Subcutaneous abdominal adipose tissue (tissue), 5 donors: ENCODE data around the gene DTD1.
"Not testable (repeated sequence)": the region's sequence is repeated elsewhere in the genome, so short reads cannot be mapped to it uniquely, and the experiment has no call there.

Experiments
- H3K27ac ChIP-seq: one replicate; pipeline ENCODE4 v1.7.0; 2013; ENCODE audit warnings: low read depth, mild to moderate bottlenecking, inconsistent platforms, low read length, moderate library complexity
- H3K27me3 ChIP-seq, 5 donors: one replicate each; pipeline ENCODE4 v1.7.0; 2013; ENCODE audit warnings: low read length in 5 of 5, inconsistent platforms in 1 of 5; ENCODE audit not compliant: control insufficient read depth in 5 of 5, insufficient read depth in 4 of 5
- H3K36me3 ChIP-seq, 5 donors: one replicate each; pipeline ENCODE4 v1.7.0; 2013; ENCODE audit warnings: low read length in 5 of 5; ENCODE audit not compliant: control insufficient read depth in 5 of 5, insufficient read depth in 5 of 5
- H3K4me1 ChIP-seq, 5 donors: one replicate each; pipeline ENCODE4 v1.7.0; 2013; ENCODE audit warnings: low read length in 5 of 5, mild to moderate bottlenecking in 3 of 5, moderate library complexity in 1 of 5; ENCODE audit not compliant: control insufficient read depth in 5 of 5, insufficient read depth in 5 of 5
- H3K4me3 ChIP-seq, 5 donors: one replicate each; pipeline ENCODE4 v1.7.0; 2013; ENCODE audit warnings: low read length in 5 of 5, low read depth in 1 of 5
- H3K9ac ChIP-seq, 5 donors: one replicate each; pipeline ENCODE4 v1.7.0; 2013; ENCODE audit warnings: low read length in 5 of 5, mild to moderate bottlenecking in 4 of 5, moderate library complexity in 3 of 5
- H3K9me3 ChIP-seq, 5 donors: one replicate each; pipeline ENCODE4 v1.7.0; 2013; ENCODE audit warnings: low read length in 5 of 5; ENCODE audit not compliant: control insufficient read depth in 5 of 5
- donor health status: healthy.
- donor health status: healthy.
- donor health status: healthy.
- donor health status: healthy.
- donor health status: healthy.

Gene DTD1

DNA sequence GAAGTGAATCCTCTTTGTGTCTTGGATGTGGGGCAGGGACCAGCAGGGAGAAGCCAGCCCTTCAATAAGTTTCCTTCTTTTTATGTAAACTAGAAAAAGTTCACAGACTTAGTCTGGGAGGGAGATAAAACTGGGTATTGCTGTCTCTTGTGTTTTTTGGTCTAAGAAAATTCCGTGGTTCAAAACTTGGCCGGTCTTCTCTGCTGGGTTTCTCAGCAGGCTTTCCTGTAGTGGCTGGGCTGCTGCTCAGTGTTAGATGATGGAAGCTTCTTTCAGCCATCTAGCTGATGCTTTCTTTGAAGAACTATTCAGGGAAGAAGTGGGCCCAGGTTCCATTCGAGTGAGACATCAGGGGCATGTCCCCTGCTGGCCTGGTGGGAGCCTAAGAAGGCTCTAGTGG is 155.0 kb downstream of the DTD1 start:
- no peak overlapping the region for H3K27ac ChIP-seq
- no peaks in the 10 kb centered on the region for H3K27me3 ChIP-seq
- H3K9me3 ChIP-seq = no peaks in the 10 kb centered on the region
- no peak overlapping the region for H3K9ac ChIP-seq
- peaks cover 0 to 21% (median 12%) of the 10 kb centered on the region in 5 donors for H3K36me3 ChIP-seq
- H3K4me1 ChIP-seq = peaks cover 0 to 10% (median 3%) of the 10 kb centered on the region in 5 donors
- H3K4me3 ChIP-seq = no peak overlapping the region

DNA sequence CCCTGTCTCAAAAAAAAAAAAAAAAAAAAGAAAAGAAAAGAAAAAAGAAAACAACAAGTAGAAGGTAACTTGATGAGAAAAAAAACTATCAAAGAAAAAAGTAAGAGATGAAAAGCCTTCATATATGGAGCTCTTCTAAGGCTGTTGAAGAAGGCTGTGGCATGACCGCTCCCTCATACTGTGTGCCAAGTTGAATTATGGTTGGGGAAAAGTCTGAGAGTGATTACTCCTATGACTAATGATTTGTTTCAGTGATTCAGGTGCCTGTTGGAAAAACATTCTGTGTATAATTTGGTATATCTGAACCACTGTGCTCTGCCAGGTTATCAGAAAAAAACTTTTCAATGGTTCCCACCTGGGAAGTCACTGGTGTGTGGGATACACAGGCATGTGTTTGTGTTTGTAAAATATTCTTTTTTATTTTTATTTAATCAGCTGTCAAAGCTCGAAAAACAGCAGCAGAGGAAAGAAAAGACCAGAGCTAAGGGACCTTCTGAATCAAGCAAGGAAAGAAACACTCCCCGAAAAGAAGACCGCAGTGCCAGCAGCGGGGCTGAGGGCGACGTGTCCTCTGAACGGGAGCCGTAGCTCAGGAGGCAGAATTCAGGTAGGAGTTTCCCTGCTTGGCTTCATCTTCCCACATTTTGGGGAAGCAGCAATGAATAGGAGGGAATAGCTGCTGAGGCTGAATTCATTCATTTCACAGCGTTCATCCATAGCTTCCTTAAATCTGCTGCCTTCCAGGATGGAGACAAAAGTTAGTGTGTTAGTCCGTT is 156.0 kb downstream of the DTD1 start:
- H3K9ac ChIP-seq = no peak overlapping the region
- H3K27ac ChIP-seq = no peak overlapping the region
- H3K4me3 ChIP-seq = no peak overlapping the region
- peaks cover 0 to 21% (median 12%) of the 10 kb centered on the region in 5 donors for H3K36me3 ChIP-seq
- no peaks in the 10 kb centered on the region for H3K27me3 ChIP-seq
- H3K9me3 ChIP-seq = no peaks in the 10 kb centered on the region
- peaks cover 0 to 10% (median 0%) of the 10 kb centered on the region in 5 donors for H3K4me1 ChIP-seq

GRCh38 chr20:18747090-18747489 is 159.2 kb downstream of the DTD1 start:
- Histone ChIP-seq H3K27ac (no peak overlapping the region), H3K9me3 (no peaks in the 10 kb centered on the region), H3K4me1 (no peaks in the 10 kb centered on the region), H3K9ac (no peak overlapping the region), H3K36me3 (peaks cover 0 to 21% (median 13%) of the 10 kb centered on the region in 5 donors), H3K4me3 (no peak overlapping the region), H3K27me3 (no peaks in the 10 kb centered on the region)

DNA sequence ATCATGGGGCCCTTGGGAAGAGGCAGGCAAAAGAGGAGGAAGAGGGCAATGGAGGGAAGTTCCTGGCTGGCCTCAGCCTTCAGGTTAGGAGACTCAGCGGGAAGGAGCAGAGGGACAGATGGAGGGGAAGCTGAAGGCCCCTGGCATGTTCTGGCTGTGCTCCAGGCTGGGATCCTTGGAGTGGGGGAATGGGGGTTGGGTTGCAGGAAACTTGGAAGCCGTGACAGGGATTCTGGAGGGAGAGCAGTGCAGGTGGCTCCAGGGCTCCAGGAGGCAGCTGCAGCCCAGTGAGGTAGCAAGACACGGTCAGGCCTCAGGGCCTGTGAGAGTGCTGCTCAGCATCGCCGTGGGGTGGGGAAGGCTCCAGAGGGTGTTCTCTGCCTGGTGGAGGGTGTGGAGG is 161.1 kb downstream of the DTD1 start:
- no peak overlapping the region for H3K27ac ChIP-seq
- H3K27me3 ChIP-seq = no peaks in the 10 kb centered on the region
- H3K9ac ChIP-seq = no peak overlapping the region
- peaks cover 0 to 20% (median 11%) of the 10 kb centered on the region in 5 donors for H3K36me3 ChIP-seq
- H3K4me1 ChIP-seq = no peaks in the 10 kb centered on the region
- H3K9me3 ChIP-seq = no peaks in the 10 kb centered on the region
- H3K4me3 ChIP-seq = no peak overlapping the region

DNA sequence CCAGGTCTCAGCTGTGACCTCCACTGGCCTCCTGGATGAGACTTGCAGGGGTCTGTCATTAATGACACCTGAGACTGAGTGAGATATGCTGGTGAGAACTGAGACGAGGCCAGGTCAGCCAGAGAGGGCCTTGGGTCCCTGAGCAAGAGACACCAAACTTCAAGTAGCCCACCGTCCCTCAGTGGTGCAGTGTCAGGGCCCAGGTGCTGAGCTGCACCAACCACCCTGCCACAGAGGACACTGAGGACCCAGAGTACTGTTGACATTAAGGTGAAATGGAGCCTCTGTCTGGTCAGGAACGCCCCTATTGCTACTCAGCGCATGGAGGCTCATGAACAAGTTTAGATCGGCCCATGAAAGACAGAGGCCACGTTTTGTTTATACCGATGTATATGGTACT is 161.7 kb downstream of the DTD1 start:
- no peaks in the 10 kb centered on the region for H3K4me1 ChIP-seq
- no peak overlapping the region for H3K4me3 ChIP-seq
- H3K27me3 ChIP-seq = no peaks in the 10 kb centered on the region
- H3K9me3 ChIP-seq = no peaks in the 10 kb centered on the region
- no peak overlapping the region for H3K9ac ChIP-seq
- H3K27ac ChIP-seq = no peak overlapping the region
- H3K36me3 ChIP-seq = peaks cover 0 to 17% (median 9%) of the 10 kb centered on the region in 5 donors

GRCh38 chr20:18750735-18751134 is 162.9 kb downstream of the DTD1 start:
- H3K36me3 ChIP-seq = peaks cover 0 to 7% (median 2%) of the 10 kb centered on the region in 5 donors
- H3K4me3 ChIP-seq = no peak overlapping the region
- no peaks in the 10 kb centered on the region for H3K27me3 ChIP-seq
- H3K9me3 ChIP-seq = no peaks in the 10 kb centered on the region
- no peaks in the 10 kb centered on the region for H3K4me1 ChIP-seq
- H3K9ac ChIP-seq = no peak overlapping the region
- no peak overlapping the region for H3K27ac ChIP-seq

DNA sequence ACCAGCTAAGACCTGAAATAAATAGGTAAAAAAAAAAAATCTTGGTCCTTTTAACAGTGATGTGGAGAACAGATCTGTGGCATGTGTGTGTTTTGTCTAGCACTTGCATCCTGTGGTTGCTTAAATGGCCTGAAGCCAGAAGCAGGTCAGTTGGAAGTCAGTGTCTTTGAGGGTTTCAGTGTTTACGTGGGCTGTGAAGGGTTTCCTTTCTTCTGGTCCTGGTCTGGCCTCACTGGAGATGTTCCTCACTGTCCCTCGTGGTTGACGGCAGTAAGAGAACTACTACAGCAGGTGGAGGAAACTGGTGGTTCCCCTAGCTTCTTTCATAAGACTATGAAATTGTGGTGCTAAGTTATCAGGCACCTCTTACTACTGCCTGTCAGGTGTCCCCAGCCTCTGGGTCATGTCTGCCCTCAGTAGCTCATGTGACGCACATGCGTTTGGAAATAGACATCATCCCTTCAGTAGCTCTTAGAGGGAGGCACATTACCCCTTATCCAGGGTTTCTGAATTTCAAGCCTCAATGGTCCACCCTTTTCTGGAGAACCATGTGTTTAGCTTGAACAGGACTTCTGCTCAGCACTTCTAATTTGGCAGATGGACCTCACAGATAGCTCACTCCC is 166.3 kb downstream of the DTD1 start:
- H3K27ac ChIP-seq = no peak overlapping the region
- H3K4me1 ChIP-seq = no peaks in the 10 kb centered on the region
- no peaks in the 10 kb centered on the region for H3K27me3 ChIP-seq
- no peak overlapping the region for H3K9ac ChIP-seq
- H3K36me3 ChIP-seq = no peaks in the 10 kb centered on the region
- no peaks in the 10 kb centered on the region for H3K9me3 ChIP-seq
- no peak overlapping the region for H3K4me3 ChIP-seq

DNA sequence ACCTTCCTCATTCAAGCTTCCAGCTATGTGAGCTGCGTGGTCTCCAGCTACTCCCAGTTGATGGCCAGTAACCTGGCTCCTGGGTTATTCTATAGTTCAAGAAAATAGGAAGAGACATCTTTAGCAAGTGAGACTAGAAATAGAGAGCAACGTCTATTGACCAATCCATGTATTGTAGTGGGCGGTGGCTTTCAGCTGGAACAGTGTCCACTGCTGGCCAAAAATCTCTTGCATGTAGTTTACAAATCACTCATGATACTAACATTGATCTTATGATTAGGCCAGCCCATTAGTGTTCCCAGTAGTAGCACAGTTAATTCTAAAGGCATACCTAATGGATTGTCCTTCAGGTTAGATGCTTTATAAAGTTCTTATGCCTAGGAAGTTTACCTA is 166.8 kb downstream of the DTD1 start:
- Histone ChIP-seq H3K4me1 (no peaks in the 10 kb centered on the region), H3K9ac (no peak overlapping the region), H3K36me3 (no peaks in the 10 kb centered on the region), H3K27ac (no peak overlapping the region), H3K27me3 (no peaks in the 10 kb centered on the region), H3K9me3 (no peaks in the 10 kb centered on the region), H3K4me3 (no peak overlapping the region)

DNA sequence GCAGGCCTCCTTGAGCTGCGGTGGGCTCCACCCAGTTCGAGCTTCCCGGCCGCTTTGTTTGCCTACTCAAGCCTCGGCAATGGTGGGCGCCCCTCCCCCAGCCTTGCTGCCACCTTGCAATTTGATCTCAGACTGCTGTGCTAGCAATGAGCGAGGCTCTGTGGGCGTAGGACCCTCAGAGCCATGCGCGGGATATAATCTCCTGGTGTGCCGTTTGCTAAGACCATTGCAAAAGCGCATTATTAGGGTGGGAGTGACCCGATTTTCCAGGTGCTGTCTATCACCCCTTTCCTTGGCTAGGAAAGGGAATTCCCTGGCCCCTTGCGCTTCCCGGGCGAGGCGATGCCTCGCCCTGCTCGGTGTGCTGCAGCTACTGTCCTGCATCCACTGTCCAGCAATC is 173.0 kb downstream of the DTD1 start:
- not testable (repeated sequence) for H3K27me3 ChIP-seq, H3K4me3 ChIP-seq, H3K4me1 ChIP-seq, H3K27ac ChIP-seq, H3K9me3 ChIP-seq, H3K9ac ChIP-seq
- peaks cover 0 to 14% (median 10%) of the 10 kb centered on the region in 5 donors for H3K36me3 ChIP-seq

DNA sequence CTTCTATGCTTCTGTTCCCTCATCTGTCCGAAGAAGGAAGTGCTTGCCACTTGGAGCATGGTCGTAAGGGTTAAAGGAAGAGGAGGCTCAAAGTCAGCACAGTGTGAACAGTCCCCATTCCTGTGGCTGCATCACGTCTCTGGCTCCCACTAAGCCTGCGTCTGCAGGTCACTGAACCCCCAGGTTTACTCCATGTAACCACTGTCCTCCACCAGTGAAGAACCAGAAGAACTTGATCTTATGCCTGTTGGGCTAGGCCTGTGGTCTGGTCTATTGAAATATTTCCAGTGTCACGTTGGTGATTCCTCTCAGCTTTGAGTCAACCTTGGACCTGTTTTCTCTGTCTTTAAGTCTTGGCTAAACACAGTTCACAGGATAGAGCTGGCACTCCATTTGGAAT is 179.8 kb downstream of the DTD1 start:
- H3K4me1 ChIP-seq = no peaks in the 10 kb centered on the region
- peaks cover 0 to 14% (median 10%) of the 10 kb centered on the region in 5 donors for H3K36me3 ChIP-seq
- H3K27me3 ChIP-seq = no peaks in the 10 kb centered on the region
- H3K9ac ChIP-seq = no peak overlapping the region
- H3K27ac ChIP-seq = no peak overlapping the region
- no peaks in the 10 kb centered on the region for H3K9me3 ChIP-seq
- H3K4me3 ChIP-seq = no peak overlapping the region
